Fibroblast of villous mesenchyme (primary cell): ENCODE measurements around the gene LCE1D. TPM values are rescaled to one million over a fixed set of nuclear protein-coding genes. Genes with fewer than 3 reads are reported as not detected.

Experiments
- DNase-seq: peaks from one replicate; pipeline ENCODE4 v3.0.0-alpha.2; 2010; ENCODE audit warnings: low read depth
- H3K4me3 ChIP-seq: 2 replicates; pipeline ENCODE4 v1.5.1; 2011; ENCODE audit warnings: low read depth, mild to moderate bottlenecking, low read length
- total RNA-seq: library from RNA; depleted of rRNA; stranded (reverse); fragments of >200 nt; gene quantifications from 2 replicates; pipeline ENCODE4 v1.2.3, GENCODE V29; 2012
- TF ChIP-seq, protein P1 (sequence below): IDR thresholded peaks from 2 replicates; pipeline ENCODE4 v1.5.1; 2012; ENCODE audit warnings: low read depth, mild to moderate bottlenecking, low read length; ENCODE audit not compliant: insufficient read depth

LCE1D gene
- total RNA-seq, 1 donor, result not detected

GRCh38 chr1:152776361-152776760, 20.2 kb upstream of the LCE1D start:
- TF ChIP-seq, protein P1, sequence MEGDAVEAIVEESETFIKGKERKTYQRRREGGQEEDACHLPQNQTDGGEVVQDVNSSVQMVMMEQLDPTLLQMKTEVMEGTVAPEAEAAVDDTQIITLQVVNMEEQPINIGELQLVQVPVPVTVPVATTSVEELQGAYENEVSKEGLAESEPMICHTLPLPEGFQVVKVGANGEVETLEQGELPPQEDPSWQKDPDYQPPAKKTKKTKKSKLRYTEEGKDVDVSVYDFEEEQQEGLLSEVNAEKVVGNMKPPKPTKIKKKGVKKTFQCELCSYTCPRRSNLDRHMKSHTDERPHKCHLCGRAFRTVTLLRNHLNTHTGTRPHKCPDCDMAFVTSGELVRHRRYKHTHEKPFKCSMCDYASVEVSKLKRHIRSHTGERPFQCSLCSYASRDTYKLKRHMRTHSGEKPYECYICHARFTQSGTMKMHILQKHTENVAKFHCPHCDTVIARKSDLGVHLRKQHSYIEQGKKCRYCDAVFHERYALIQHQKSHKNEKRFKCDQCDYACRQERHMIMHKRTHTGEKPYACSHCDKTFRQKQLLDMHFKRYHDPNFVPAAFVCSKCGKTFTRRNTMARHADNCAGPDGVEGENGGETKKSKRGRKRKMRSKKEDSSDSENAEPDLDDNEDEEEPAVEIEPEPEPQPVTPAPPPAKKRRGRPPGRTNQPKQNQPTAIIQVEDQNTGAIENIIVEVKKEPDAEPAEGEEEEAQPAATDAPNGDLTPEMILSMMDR, result no peak

DNA sequence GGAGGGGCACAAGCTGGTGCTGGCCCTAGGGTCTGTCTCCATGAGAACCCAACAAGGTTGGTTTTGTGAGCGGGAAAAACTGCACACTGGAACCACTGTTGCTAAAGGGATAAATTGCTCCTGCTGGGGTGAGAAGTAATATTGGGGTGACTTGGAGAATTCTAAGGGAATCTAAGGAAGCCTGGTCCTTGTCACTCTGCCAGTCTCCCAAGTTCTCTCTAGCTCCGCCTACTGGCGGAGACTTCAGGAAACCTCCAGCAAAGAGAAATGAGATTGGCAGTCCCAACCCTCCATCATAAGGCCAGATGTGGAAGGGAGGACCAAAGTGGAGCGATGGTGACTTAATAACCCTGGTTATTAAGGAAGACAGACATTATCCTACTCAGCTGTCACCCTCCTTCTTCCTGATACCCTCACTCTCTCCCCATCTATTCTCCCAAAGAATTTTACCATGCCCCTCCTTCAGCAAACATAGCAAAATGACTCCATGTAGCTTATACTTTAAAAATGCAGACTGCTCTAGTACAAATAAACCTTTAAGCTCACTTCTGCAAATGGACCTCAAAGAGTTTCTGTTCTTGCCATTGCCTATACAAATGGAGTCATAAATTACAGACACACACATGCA, 18.9 kb upstream of the LCE1D start:
- TF ChIP-seq, protein P1, result peak; percentile 13
- no peak overlapping the region for H3K4me3 ChIP-seq
- no peak for DNase-seq

More at GRCh38 chr1:152776361-152776760, 20.2 kb upstream of the LCE1D start:
- H3K4me3 ChIP-seq, result no peak overlapping the region
- no peak for DNase-seq

GRCh38 chr1:152783095-152783494, 13.4 kb upstream of the LCE1D start:
- H3K4me3 ChIP-seq, result no peak overlapping the region
- DNase-seq, result no peak
- TF ChIP-seq, protein P1, result no peak

GRCh38 chr1:152786077-152786476, 10.4 kb upstream of the LCE1D start, which contains the start of gene LCE1E:
Gene LCE1E, plus strand, starts transcription at chr1:152786257. Its CDS starts 1,043 bp downstream, at chr1:152787300.
- TF ChIP-seq, protein P1, result no peak
- no peak for DNase-seq
- no peak within 1 kb of the TSS for H3K4me3 ChIP-seq

- no peak overlapping the region for H3K4me3 ChIP-seq
- DNase-seq, result no peak
- TF ChIP-seq, protein P1, result no peak
Observed at GRCh38 chr1:152795686-152796085, 835 bp upstream of the LCE1D start.

GRCh38 chr1:152801333-152801732, 4.8 kb downstream of the LCE1D start:
- TF ChIP-seq, protein P1, result no peak
- no peak for DNase-seq
- no peak overlapping the region for H3K4me3 ChIP-seq

DNA sequence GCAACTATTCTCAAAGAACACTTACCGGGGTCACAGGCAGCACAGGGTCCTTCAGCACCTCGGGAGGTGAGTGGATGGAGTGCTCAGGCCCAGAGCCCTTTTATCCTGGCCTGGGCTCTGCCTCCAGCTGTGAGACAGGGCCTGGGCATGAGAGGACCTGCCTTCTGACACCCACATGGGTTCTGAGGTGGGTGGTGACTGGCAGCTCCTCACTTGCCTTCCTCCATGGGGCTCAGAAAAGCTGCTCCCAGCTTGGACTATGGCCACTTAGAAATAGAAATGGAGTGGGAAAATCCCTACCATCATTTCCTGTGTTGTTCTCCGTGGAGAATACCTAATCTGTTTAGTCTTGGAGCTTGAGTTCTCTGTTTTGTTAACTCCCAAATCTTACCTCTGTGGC, 10.1 kb downstream of the LCE1D start, which contains the start of gene LCE1C:
TSS of gene LCE1C (minus strand) at position 76 of the 400 bp plus-strand sequence. CDS start 1,173 bp downstream, outside the sequence.
- TF ChIP-seq, protein P1, result no peak
- H3K4me3 ChIP-seq, result no peak within 1 kb of the TSS
- DNase-seq, result no peak
